Osteoblast (primary cell): Measurements from ENCODE around the gene EGFR. TPM values are rescaled to one million over a fixed set of nuclear protein-coding genes. Genes with fewer than 3 reads are reported as not detected.

Experiments
- DNase-seq: peaks from one replicate; pipeline ENCODE4 v3.0.0; 2011; ENCODE audit warnings: low spot score, mixed read lengths; ENCODE audit not compliant: insufficient read length; ENCODE audit errors: missing footprints
- H2AFZ ChIP-seq: 2 replicates; pipeline ENCODE4 v1.6.0; 2011; ENCODE audit warnings: mild to moderate bottlenecking, low read length
- H3K27ac ChIP-seq: 2 replicates; pipeline ENCODE4 v1.5.1; 2011; ENCODE audit warnings: mild to moderate bottlenecking, low read depth, low read length, moderate library complexity
- H3K27me3 ChIP-seq: 2 replicates; pipeline ENCODE4 v1.6.0; 2012; ENCODE audit warnings: mild to moderate bottlenecking, control low read depth, inconsistent platforms, low read length, moderate library complexity; ENCODE audit not compliant: insufficient read depth
- H3K36me3 ChIP-seq: 2 replicates; pipeline ENCODE4 v1.5.1; 2011; ENCODE audit warnings: mild to moderate bottlenecking, low read length, control low read depth, moderate library complexity; ENCODE audit not compliant: insufficient read depth
- H3K4me1 ChIP-seq: 2 replicates; pipeline ENCODE4 v1.5.1; 2011; ENCODE audit warnings: mild to moderate bottlenecking, low read length, control low read depth, moderate library complexity; ENCODE audit not compliant: insufficient read depth
- H3K4me2 ChIP-seq: 2 replicates; pipeline ENCODE4 v1.6.0; 2011; ENCODE audit warnings: mild to moderate bottlenecking, low read length; ENCODE audit not compliant: insufficient read depth
- H3K4me3 ChIP-seq: fragments of 200-600 bp; sonication (generic); 3 replicates; pipeline ENCODE4 v1.5.1; 2012; ENCODE audit warnings: mild to moderate bottlenecking, low read length, inconsistent platforms; ENCODE audit not compliant: insufficient read depth
- H3K79me2 ChIP-seq: 2 replicates; pipeline ENCODE4 v1.6.0; 2012; ENCODE audit warnings: mild to moderate bottlenecking, low read length, control low read depth, inconsistent platforms; ENCODE audit not compliant: insufficient read depth
- H3K9me3 ChIP-seq: 2 replicates; pipeline ENCODE4 v1.5.1; 2011; ENCODE audit warnings: low read depth, low read length, control low read depth
- H4K20me1 ChIP-seq: 2 replicates; pipeline ENCODE4 v1.6.0; 2012; ENCODE audit warnings: mild to moderate bottlenecking, low read length, control low read depth; ENCODE audit not compliant: insufficient read depth
- CTCF ChIP-seq: IDR thresholded peaks from 2 replicates; pipeline ENCODE4 v1.5.1; 2011; ENCODE audit warnings: mild to moderate bottlenecking, low read depth, low read length, moderate library complexity; ENCODE audit errors: extremely low read depth
- total RNA-seq: library from RNA; depleted of rRNA; stranded (reverse); fragments of >200 nt; gene quantifications from 2 replicates; pipeline ENCODE4 v1.2.3, GENCODE V29; 2012

EGFR gene
- total RNA-seq, 1 donor, result 104 TPM

- H2AFZ ChIP-seq, result no peak overlapping the region
- no peaks in the 10 kb centered on the region for H3K36me3 ChIP-seq
- H3K4me3 ChIP-seq, result no peak overlapping the region
- H3K27me3 ChIP-seq, result peaks cover 38% of the 10 kb centered on the region
- no peak overlapping the region for H3K27ac ChIP-seq
- H3K4me1 ChIP-seq, result peaks cover 3% of the 10 kb centered on the region
- H3K79me2 ChIP-seq, result no peaks in the 10 kb centered on the region
- no peaks in the 10 kb centered on the region for H3K9me3 ChIP-seq
- no peak for DNase-seq
- no peaks in the 10 kb centered on the region for H4K20me1 ChIP-seq
- no peak overlapping the region for H3K4me2 ChIP-seq
- TF ChIP-seq CTCF, result no peak
Measured at GRCh38 chr7:55260676-55261385, 242.0 kb downstream of the EGFR start.
